ENCODE results near the gene ADPRHL1. TPM values are rescaled to one million over a fixed set of nuclear protein-coding genes. Genes with fewer than 3 reads are reported as not detected.
A peak's percentile ranks its signal among the peaks of the same experiment; 100 is the strongest.

Gene ADPRHL1
- total RNA-seq, 1 donor from 2014 or later, result 0.22 TPM

DNA sequence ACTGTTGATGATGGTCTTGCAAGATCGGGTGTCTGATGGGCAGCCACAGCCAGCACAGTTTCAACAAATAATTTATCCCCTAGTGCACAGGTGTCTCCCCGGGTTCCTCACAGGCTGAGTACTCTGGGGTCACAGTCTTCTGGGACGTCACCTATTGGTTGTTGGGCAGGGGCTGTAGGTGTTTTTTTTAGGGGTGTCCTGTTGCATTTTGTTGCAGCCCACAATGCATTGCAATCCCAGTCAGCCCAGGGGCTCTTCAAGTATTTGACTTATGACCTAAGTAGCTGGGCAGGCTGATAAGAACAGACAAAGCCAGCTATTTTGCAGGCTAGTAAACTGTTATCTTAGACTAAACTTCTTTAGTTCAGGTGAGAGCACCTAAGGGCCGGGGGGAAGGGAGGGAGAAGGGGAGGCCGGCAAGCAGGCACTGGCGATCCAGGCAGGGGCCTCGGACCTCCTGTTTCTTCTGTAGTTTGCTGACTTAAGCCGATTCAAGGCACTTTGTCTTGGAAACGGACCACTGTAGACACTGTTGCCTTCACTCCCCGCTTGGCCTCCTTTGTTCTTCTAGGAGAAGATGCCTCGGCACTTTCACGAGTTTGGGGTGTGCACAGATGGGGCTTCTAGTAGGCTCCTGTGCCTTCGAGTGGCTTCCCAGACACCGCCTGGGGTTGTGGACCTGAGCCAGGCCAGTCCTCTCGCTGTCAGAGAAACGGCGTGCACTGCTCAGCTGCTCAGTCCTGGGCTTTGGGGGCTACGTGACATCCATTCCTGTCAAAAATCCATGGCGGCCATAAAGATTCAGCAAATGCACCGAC lies 55.5 kb downstream of the ADPRHL1 start:
- peaks cover 12% of the 10 kb centered on the region for H3K27me3 Mint-ChIP-seq (ENCODE audit: insufficient read depth, low read depth)
- H2AFZ ChIP-seq (replicated peaks), result peak overlapping the region; percentile 79
- peaks cover 16% of the 10 kb centered on the region for H3K4me1 ChIP-seq
- no peaks in the 10 kb centered on the region for H3K36me3 ChIP-seq
- H3K36me3 Mint-ChIP-seq, result no peaks in the 10 kb centered on the region
- H3K27me3 ChIP-seq, result no peaks in the 10 kb centered on the region
- peaks cover 31% of the 10 kb centered on the region for H3K4me1 Mint-ChIP-seq
- no peak overlapping the region for H3K4me3 ChIP-seq
- peaks cover 13% of the 10 kb centered on the region for H3F3A ChIP-seq (ENCODE audit: low read depth)
- no peaks in the 10 kb centered on the region for H4K20me1 ChIP-seq (ENCODE audit: low read depth)
- H3K9me3 ChIP-seq (ENCODE audit: low read depth), result no peaks in the 10 kb centered on the region
- H3K4me2 ChIP-seq, result no peak overlapping the region
- TF ChIP-seq, protein P1, sequence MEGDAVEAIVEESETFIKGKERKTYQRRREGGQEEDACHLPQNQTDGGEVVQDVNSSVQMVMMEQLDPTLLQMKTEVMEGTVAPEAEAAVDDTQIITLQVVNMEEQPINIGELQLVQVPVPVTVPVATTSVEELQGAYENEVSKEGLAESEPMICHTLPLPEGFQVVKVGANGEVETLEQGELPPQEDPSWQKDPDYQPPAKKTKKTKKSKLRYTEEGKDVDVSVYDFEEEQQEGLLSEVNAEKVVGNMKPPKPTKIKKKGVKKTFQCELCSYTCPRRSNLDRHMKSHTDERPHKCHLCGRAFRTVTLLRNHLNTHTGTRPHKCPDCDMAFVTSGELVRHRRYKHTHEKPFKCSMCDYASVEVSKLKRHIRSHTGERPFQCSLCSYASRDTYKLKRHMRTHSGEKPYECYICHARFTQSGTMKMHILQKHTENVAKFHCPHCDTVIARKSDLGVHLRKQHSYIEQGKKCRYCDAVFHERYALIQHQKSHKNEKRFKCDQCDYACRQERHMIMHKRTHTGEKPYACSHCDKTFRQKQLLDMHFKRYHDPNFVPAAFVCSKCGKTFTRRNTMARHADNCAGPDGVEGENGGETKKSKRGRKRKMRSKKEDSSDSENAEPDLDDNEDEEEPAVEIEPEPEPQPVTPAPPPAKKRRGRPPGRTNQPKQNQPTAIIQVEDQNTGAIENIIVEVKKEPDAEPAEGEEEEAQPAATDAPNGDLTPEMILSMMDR (IDR thresholded peaks at IDR 0.05), result no peak
- no peak for TF ChIP-seq EZH2phosphoT487 (IDR thresholded peaks at IDR 0.05)
- TF ChIP-seq EZH2 (IDR thresholded peaks at IDR 0.05), result no peak
- DNase-seq (ENCODE audit: low spot score), result no peak
- H3K79me2 ChIP-seq (ENCODE audit: low read depth), result peaks cover 3% of the 10 kb centered on the region
- H3K4me3 Mint-ChIP-seq, result no peak overlapping the region
- peak overlapping the region; percentile 4 for H3K27ac Mint-ChIP-seq
- H3K27ac ChIP-seq, result no peak overlapping the region
- no peak overlapping the region for H3K9ac ChIP-seq
- no peaks in the 10 kb centered on the region for H3K9me3 Mint-ChIP-seq

DNA sequence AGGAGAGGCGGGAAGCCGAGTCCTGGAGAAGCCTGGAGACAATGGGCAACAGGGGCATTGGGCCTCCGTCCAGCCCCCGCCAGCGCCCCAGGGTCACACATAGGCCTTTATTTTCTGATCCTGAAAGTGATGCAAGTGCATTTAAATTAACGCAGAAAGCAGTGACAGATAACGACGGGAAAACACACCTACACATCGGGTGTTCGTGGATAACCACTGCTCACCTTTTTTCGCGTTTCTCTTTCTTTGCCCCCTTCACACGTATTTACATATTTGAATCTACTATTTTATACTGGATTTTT lies 59.0 kb downstream of the ADPRHL1 start:
- H3K36me3 ChIP-seq, result no peaks in the 10 kb centered on the region
- H3K27ac Mint-ChIP-seq, result no peak overlapping the region

DNA sequence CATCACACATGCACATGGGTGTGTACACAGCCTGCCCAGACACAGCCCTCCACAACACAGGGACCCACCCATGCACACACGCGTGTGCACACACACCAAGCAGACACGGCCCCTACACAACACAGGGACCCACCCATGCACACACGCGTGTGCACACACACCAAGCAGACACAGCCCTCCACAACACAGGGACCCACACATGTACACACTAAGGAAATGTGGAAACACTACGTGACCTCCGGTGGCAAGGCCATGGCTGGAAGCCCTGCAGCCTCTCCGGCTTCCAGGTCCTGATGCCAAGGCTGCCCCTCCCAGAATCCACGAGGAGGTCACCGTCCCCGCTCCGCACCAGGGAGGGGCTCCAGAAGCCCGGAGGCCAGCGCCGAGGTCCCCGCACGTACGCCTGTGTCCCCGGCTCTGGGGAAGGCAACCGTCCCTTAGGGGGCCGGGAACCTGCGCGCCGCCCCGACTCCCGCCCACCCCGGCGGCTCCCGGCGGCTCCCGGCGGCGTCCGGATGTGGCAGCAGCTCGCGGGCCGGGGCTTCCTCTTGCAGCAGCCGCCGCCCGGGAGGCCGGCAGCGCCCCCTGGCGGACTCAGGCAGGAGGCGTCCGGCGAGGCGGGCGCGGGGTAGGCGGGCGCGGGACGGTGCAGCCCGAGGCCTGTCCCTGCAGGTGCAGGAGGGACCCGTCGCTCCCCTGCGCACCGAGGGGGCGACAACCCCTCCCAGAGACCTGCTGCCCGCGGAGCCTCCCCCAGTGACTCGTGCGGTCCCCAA lies 59.5 kb downstream of the ADPRHL1 start:
- Histone ChIP-seq H3F3A (ENCODE audit: low read depth) (peaks cover 10% of the 10 kb centered on the region), H3K9ac (peak overlapping the region; percentile 47), H3K4me3 (peak overlapping the region; percentile 53), H3K36me3 (no peaks in the 10 kb centered on the region), H4K20me1 (ENCODE audit: low read depth) (no peaks in the 10 kb centered on the region), H3K27ac (no peak overlapping the region), H3K27me3 (no peaks in the 10 kb centered on the region), H3K4me1 (peaks cover 8% of the 10 kb centered on the region), H2AFZ (replicated peaks) (peak overlapping the region; percentile 69), H3K79me2 (ENCODE audit: low read depth) (peaks cover 3% of the 10 kb centered on the region), H3K4me2 (peak overlapping the region; percentile 83), H3K9me3 (ENCODE audit: low read depth) (peaks cover 5% of the 10 kb centered on the region)
- peak; percentile 94 for DNase-seq (ENCODE audit: low spot score)
- H3K36me3 Mint-ChIP-seq, result no peaks in the 10 kb centered on the region
- peaks cover 11% of the 10 kb centered on the region for H3K9me3 Mint-ChIP-seq
- H3K4me3 Mint-ChIP-seq, result peak overlapping the region; percentile 90
- peaks cover 12% of the 10 kb centered on the region for H3K27me3 Mint-ChIP-seq (ENCODE audit: insufficient read depth, low read depth)
- peaks cover 14% of the 10 kb centered on the region for H3K4me1 Mint-ChIP-seq
- H3K27ac Mint-ChIP-seq, result peak overlapping the region; percentile 87
- no peak for TF ChIP-seq EZH2 (IDR thresholded peaks at IDR 0.05)
- TF ChIP-seq, protein P1 (IDR thresholded peaks at IDR 0.05), result peak; percentile 83

More for the DNA sequence above, 59.0 kb downstream of the ADPRHL1 start:
- H3K27ac ChIP-seq, result no peak overlapping the region
- H3K9me3 ChIP-seq (ENCODE audit: low read depth), result no peaks in the 10 kb centered on the region
- Mint-ChIP-seq H3K4me3 (peak overlapping the region; percentile 74), H3K9me3 (peaks cover 11% of the 10 kb centered on the region), H3K27me3 (ENCODE audit: insufficient read depth, low read depth) (peaks cover 12% of the 10 kb centered on the region), H3K4me1 (peaks cover 19% of the 10 kb centered on the region), H3K36me3 (no peaks in the 10 kb centered on the region)
- peak overlapping the region; percentile 83 for H3K4me2 ChIP-seq
- TF ChIP-seq, protein P1 (IDR thresholded peaks at IDR 0.05), result no peak
- TF ChIP-seq EZH2phosphoT487 (IDR thresholded peaks at IDR 0.05), result no peak
- TF ChIP-seq EZH2 (IDR thresholded peaks at IDR 0.05), result no peak
- no peak for DNase-seq (ENCODE audit: low spot score)
- H3K27me3 ChIP-seq, result no peaks in the 10 kb centered on the region
- H3F3A ChIP-seq (ENCODE audit: low read depth), result peaks cover 13% of the 10 kb centered on the region
- H4K20me1 ChIP-seq (ENCODE audit: low read depth), result no peaks in the 10 kb centered on the region
- peaks cover 13% of the 10 kb centered on the region for H3K4me1 ChIP-seq
- H3K9ac ChIP-seq, result no peak overlapping the region
- H2AFZ ChIP-seq (replicated peaks), result peak overlapping the region; percentile 69
- peak overlapping the region; percentile 53 for H3K4me3 ChIP-seq
- H3K79me2 ChIP-seq (ENCODE audit: low read depth), result peaks cover 3% of the 10 kb centered on the region
